Esophagus squamous epithelium (tissue), 5 donors: ENCODE results near the gene SHMT2. TPM values are rescaled to one million over a fixed set of nuclear protein-coding genes. Genes with fewer than 3 reads are reported as not detected.
A peak's percentile ranks its signal among the peaks of the same experiment; 100 is the strongest.

Source experiments
- DNase-seq: peaks from one replicate; lab custom pipeline; 2025; lab: John Stamatoyannopoulos, UW
- H3K27ac ChIP-seq, 4 donors: fragments of 200-600 bp; sonication (generic); one replicate each; pipeline ENCODE4 v1.5.1; 2016 to 2019; ENCODE audit warnings: mild to moderate bottlenecking in 1 of 4
- H3K27me3 ChIP-seq, 4 donors: fragments of 200-600 bp; sonication (generic); 1 replicate in 3 of 4; 2 replicates in 1 of 4; pipeline versions ENCODE4 v1.5.1 to v1.6.0; 2017 to 2021; ENCODE audit warnings: antibody characterized with exemption in 1 of 4
- H3K36me3 ChIP-seq, 3 donors: fragments of 200-600 bp; sonication (generic); one replicate each; pipeline ENCODE4 v1.5.1; 2016 to 2019
- H3K4me1 ChIP-seq, 3 donors: fragments of 200-600 bp; sonication (generic); one replicate each; pipeline ENCODE4 v1.5.1; 2017 to 2019
- H3K4me3 ChIP-seq, 4 donors: fragments of 200-600 bp; sonication (generic); 1 replicate in 3 of 4; 2 replicates in 1 of 4; pipeline ENCODE4 v1.5.1; 2016 to 2019; ENCODE audit warnings: mild to moderate bottlenecking in 2 of 4, moderate library complexity in 1 of 4
- H3K9me3 ChIP-seq, 3 donors: fragments of 200-600 bp; sonication (generic); one replicate each; pipeline ENCODE4 v1.5.1; 2016 to 2019
- POLR2A ChIP-seq, 4 donors: fragments of 450-650 bp; IDR thresholded peaks; one replicate each; pipeline ENCODE4 v1.6.1; 2017; ENCODE audit warnings: antibody characterized with exemption in 4 of 4, mild to moderate bottlenecking in 4 of 4, moderate library complexity in 3 of 4
- WGBS, 2 donors: methylation state at CpG; one replicate each; pipeline ENCODE4 v1.1.5; 2018; 5-methylcytosine and 5-hydroxymethylcytosine counted together
- intact Hi-C: fragments of 100-400 bp; cut with DNase I; formaldehyde crosslinking; loops from one replicate; pipeline ENCODE4 v1.15.0; 2022
- total RNA-seq, 4 donors: library from RNA; depleted of rRNA; stranded (reverse); fragments of >200 nt; gene quantifications; one replicate each; pipeline ENCODE4 v1.1.0, GENCODE V29; 2016
- TF ChIP-seq, protein P1 (sequence below), 6 experiments: fragments of 450-650 bp in 4 of 6; fragments of 200-600 bp in 2 of 6; sonication (generic) in 2 of 6; IDR thresholded peaks; one replicate each; pipeline ENCODE4 v1.5.1; 2016 to 2019; ENCODE audit warnings: antibody characterized with exemption in 6 of 6, mild to moderate bottlenecking in 4 of 6, moderate library complexity in 4 of 6
- donor health status: DM: yes; HTN: yes; CAD: no.

The SHMT2 gene
- total RNA-seq, 4 donors from 2014 or later = 56.1 to 104 (median 76.6) TPM

DNA sequence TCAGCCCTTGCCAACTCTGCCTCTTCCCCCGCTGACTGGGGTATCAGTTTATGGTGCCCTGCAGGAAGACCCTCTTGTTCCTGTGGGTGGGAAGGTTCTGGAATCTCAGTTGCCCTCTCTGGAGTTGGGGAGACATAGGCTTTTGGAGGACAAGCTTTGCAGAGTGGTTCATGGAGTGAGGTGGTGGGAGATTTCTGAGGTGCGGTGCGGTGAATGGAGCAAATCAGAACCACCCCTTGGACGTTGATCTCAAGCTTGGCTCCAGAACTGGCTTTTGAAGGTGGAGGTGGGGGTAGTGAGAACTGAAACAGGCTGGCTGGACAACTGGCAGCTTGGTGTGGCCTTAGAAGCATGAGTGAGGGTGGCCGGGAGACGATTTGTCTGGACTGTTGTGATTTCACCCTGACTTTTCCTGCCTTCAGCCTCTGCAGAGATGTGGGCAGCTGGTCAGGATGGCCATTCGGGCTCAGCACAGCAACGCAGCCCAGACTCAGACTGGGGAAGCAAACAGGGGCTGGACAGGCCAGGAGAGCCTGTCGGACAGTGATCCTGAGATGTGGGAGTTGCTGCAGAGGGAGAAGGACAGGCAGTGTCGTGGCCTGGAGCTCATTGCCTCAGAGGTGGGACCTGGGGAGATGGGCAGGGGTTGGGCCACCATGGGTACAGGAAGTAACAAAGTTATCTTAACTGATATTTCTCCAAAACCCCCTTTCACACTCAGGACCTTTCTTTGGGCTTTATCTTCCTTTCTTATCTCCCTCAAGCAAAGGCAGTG, 1.1 kb downstream of the SHMT2 start:
- Histone ChIP-seq H3K4me3 (peak overlapping the region; percentile 67 to 84 (median 70)), H3K4me1 (peaks cover 25 to 91% (median 33%) of the 10 kb centered on the region in 3 donors), H3K36me3 (peaks cover 15 to 43% (median 31%) of the 10 kb centered on the region in 3 donors), H3K27ac (peak overlapping the region; percentile 74 to 85 (median 78)), H3K27me3 (peaks cover 0 to 24% (median 4%) of the 10 kb centered on the region in 4 donors), H3K9me3 (no peaks in the 10 kb centered on the region)
- TF ChIP-seq, protein P1, sequence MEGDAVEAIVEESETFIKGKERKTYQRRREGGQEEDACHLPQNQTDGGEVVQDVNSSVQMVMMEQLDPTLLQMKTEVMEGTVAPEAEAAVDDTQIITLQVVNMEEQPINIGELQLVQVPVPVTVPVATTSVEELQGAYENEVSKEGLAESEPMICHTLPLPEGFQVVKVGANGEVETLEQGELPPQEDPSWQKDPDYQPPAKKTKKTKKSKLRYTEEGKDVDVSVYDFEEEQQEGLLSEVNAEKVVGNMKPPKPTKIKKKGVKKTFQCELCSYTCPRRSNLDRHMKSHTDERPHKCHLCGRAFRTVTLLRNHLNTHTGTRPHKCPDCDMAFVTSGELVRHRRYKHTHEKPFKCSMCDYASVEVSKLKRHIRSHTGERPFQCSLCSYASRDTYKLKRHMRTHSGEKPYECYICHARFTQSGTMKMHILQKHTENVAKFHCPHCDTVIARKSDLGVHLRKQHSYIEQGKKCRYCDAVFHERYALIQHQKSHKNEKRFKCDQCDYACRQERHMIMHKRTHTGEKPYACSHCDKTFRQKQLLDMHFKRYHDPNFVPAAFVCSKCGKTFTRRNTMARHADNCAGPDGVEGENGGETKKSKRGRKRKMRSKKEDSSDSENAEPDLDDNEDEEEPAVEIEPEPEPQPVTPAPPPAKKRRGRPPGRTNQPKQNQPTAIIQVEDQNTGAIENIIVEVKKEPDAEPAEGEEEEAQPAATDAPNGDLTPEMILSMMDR (IDR thresholded peaks at IDR 0.05) = no peak
- TF ChIP-seq POLR2A (IDR thresholded peaks at IDR 0.05) = no peak
- intact Hi-C loops = no loop called here
- WGBS, 2 donors = 48 to 84% methylated on average over 4 to 9 of the region's 10 CpGs
- DNase-seq = no peak

GRCh38 chr12:57231276-57232021, 1.9 kb downstream of the SHMT2 start:
- H3K4me3 ChIP-seq = no peak overlapping the region
- H3K27me3 ChIP-seq = peaks cover 0 to 24% (median 2%) of the 10 kb centered on the region in 4 donors
- peaks cover 33 to 91% (median 42%) of the 10 kb centered on the region in 3 donors for H3K4me1 ChIP-seq
- no peak for DNase-seq
- TF ChIP-seq POLR2A (IDR thresholded peaks at IDR 0.05) = no peak
- TF ChIP-seq, protein P1 (IDR thresholded peaks at IDR 0.05) = no peak
- intact Hi-C loops = no loop called here
- peaks cover 15 to 43% (median 31%) of the 10 kb centered on the region in 3 donors for H3K36me3 ChIP-seq
- WGBS, 2 donors = 91 to 92% methylated on average over 2 to 4 of the region's 13 CpGs
- H3K9me3 ChIP-seq = no peaks in the 10 kb centered on the region
- H3K27ac ChIP-seq = no peak overlapping the region

GRCh38 chr12:57232156-57232756, 2.7 kb downstream of the SHMT2 start:
- peaks cover 15 to 43% (median 31%) of the 10 kb centered on the region in 3 donors for H3K36me3 ChIP-seq
- no peak overlapping the region for H3K4me3 ChIP-seq
- no peak for DNase-seq
- no peak overlapping the region for H3K27ac ChIP-seq
- no peaks in the 10 kb centered on the region for H3K9me3 ChIP-seq
- intact Hi-C loops = no loop called here
- H3K4me1 ChIP-seq = peaks cover 35 to 91% (median 44%) of the 10 kb centered on the region in 3 donors
- WGBS, 2 donors = 90 to 93% methylated on average over 6 to 14 of the region's 19 CpGs
- no peak for TF ChIP-seq POLR2A (IDR thresholded peaks at IDR 0.05)
- TF ChIP-seq, protein P1 (IDR thresholded peaks at IDR 0.05) = no peak
- peaks cover 0 to 24% (median 0%) of the 10 kb centered on the region in 4 donors for H3K27me3 ChIP-seq

DNA sequence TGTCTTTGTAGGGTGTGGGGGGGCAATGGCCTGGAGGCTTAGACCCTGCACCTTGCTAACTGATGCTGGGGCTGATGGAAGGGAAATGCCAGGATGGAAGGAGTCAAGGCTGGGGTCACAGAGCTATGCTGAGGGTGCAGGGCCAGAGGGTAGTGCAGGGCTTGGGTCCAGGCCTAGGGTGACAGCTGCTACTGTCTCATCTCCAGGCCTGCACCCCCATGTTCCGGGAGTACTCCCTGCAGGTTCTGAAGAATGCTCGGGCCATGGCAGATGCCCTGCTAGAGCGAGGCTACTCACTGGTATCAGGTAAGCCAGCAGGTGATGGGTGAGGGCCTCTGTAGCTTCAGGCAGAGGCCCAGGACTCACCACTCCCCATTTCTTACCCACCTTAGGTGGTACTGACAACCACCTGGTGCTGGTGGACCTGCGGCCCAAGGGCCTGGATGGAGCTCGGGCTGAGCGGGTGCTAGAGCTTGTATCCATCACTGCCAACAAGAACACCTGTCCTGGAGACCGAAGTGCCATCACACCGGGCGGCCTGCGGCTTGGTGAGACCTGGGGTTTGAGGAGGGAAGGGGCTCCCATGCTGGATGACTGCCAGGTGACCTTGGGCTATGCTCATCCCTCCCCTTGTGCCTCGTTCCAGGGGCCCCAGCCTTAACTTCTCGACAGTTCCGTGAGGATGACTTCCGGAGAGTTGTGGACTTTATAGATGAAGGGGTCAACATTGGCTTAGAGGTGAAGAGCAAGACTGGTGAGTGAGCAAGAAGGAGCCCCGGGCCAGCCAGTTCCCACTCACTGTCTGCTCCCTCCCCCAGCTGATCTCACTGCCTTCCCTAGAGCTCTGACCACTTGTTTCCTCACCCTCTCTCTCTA, 4.1 kb downstream of the SHMT2 start:
- H3K27ac ChIP-seq = peak overlapping the region in 1 of 4 donors; percentile 36
- WGBS, 2 donors = 83 to 100% methylated on average over 2 to 12 of the region's 15 CpGs
- peaks cover 49 to 100% (median 53%) of the 10 kb centered on the region in 3 donors for H3K4me1 ChIP-seq
- H3K27me3 ChIP-seq = peaks cover 0 to 38% (median 4%) of the 10 kb centered on the region in 4 donors
- TF ChIP-seq, protein P1 (IDR thresholded peaks at IDR 0.05) = no peak
- no peak for TF ChIP-seq POLR2A (IDR thresholded peaks at IDR 0.05)
- no peaks in the 10 kb centered on the region for H3K9me3 ChIP-seq
- peaks cover 15 to 43% (median 31%) of the 10 kb centered on the region in 3 donors for H3K36me3 ChIP-seq
- intact Hi-C loops = no loop called here
- DNase-seq = no peak
- no peak overlapping the region for H3K4me3 ChIP-seq
